Activated CD8-positive, alpha-beta memory T cell treated with anti-CD3 and anti-CD28 coated beads for 48 hours (primary cell): Measurements from ENCODE around the gene TUBB.
A peak's percentile ranks its signal among the peaks of the same experiment; 100 is the strongest.

Experiments used
- DNase-seq, 3 experiments: peaks; one replicate each; pipeline ENCODE4 v3.0.0-alpha.2; 2020; ENCODE audit warnings: low read depth in 2 of 3, low spot score in 2 of 3

Gene TUBB

GRCh38 chr6:30686908-30687658 is 33.1 kb upstream of the TUBB start:
- DNase-seq, result peak; percentile 65 to 73 (median 70)

GRCh38 chr6:30687659-30688431 is 32.3 kb upstream of the TUBB start:
- no peak for DNase-seq

- no peak for DNase-seq
Observed at GRCh38 chr6:30688569-30688968, 31.6 kb upstream of the TUBB start.

- DNase-seq, result no peak
Observed at GRCh38 chr6:30689022-30689865, 30.9 kb upstream of the TUBB start.

GRCh38 chr6:30689985-30690384 is 30.2 kb upstream of the TUBB start:
- DNase-seq, result no peak

- DNase-seq, result peak in 2 of 3 experiments; percentile 62 to 72
Observed at GRCh38 chr6:30690403-30691207, 29.5 kb upstream of the TUBB start, which contains the start of gene NRM. NRM (minus strand) TSS chr6:30690984; CDS start chr6:30690974, 10 bp downstream.

GRCh38 chr6:30691208-30691847 is 28.8 kb upstream of the TUBB start:
- no peak for DNase-seq

GRCh38 chr6:30696432-30696831 is 23.7 kb upstream of the TUBB start:
- DNase-seq, result no peak

GRCh38 chr6:30700340-30700739 is 19.8 kb upstream of the TUBB start:
- DNase-seq, result no peak

DNA sequence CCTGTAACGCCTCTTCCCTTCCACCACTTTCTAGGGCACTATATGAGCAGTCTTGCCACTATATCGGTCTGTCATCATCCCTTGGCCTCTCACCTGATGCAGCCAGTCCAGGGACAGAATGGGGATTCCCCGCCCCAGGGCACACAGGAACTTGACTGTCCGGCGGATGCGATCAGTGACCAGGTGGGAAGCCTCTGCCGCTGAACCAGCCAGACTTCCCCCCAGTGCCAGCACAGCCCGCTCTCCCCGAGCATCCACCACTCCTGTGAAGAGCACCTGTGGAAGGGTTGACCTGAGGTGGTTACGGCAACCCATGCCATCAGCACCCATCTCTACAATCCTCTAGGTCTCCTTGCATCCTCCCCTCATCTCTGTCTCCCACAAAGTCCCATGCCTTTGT is 17.1 kb upstream of the TUBB start:
- no peak for DNase-seq

DNA sequence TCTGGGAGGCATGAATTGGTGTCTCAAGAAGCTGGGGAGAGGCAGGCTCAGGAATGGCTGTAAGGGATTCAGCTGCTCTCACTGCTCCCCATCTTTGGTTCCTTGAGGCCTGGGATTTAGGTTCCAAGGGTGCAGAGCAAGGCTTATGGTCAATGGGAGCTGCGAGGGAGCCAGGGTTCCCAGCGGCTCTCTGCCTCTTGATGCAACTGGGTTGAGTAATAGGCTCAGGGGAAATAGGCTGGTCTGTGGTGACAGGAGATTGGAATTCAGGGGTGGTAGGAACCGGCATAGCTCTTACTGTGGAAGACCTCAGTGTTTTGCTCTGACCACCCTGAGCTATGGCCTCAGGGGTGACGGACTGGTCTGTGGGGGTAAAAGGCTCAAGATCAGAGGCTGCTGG is 16.3 kb upstream of the TUBB start:
- no peak for DNase-seq

DNA sequence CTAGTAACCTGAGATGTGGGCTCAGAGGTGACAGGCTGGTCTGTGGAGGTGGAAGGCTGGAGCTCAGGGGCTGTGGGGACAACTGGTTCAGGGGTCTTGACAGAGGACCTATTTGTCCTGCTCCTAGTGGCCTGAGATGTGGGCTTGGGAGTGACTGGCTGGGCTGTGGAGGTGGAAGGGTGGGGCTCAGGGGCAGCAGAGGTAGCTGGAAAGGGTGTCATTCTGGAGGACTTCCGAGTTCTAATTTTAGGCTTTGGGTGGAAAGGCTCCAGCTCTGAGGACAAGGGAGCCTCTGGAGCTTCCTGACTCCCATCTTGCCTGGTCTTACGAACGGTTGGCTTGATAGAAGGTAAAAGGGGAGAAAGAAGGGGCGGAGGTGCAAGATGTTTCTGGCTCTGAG is 14.5 kb upstream of the TUBB start:
- DNase-seq, result no peak

GRCh38 chr6:30707281-30707850 is 12.8 kb upstream of the TUBB start:
- DNase-seq, result no peak

- DNase-seq, result no peak
Observed at GRCh38 chr6:30709101-30709868, 10.9 kb upstream of the TUBB start.

- no peak for DNase-seq
Observed at GRCh38 chr6:30711758-30712380, 8.3 kb upstream of the TUBB start.

DNA sequence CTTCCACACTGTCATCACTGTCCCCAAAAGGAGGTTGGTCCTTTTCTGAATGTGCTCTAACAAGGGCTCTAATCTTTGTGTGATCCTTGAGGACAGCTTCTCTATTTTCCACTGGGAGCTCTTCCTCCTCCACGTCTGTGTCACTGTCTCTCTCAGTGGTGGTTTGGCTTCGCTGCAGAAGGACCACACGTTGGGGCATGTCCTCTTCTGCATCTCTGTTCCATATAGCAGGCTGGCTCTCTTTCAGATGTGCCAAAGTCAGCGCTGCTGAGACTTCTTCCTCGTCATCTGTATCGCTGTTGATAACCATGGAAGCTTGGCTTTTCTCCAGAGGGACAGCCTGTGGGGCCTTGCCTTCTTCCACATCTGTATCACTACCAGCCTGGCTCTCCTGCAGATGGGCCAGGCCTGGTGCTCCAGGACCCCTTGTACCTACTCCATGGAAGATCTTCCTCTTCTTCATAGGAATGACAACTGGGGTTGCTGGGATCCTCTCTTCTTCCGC is 7.7 kb upstream of the TUBB start:
- no peak for DNase-seq

DNA sequence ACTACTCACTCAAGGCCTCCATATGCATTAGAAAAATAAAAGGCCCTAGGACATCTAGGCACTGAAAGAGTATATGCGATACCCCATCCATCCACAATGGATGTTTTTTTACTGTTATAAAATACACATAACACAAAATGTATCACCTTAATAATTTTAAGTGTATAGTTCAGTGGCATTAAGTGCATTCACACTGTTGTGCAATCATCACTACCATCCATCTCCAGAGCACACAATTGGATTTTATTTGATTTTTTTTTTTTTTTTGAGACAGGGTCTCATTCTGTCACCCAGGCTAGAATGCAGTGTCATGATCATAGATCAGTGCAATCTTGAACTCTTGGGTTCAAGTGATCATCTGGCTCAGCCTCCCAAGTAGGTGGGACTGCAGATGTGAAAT is 5.9 kb upstream of the TUBB start:
- DNase-seq, result no peak

GRCh38 chr6:30716879-30717128 is 3.3 kb upstream of the TUBB start:
- DNase-seq, result no peak
